GM18858 (cell line): ENCODE data around the gene HDLBP.

Experiments used
- ATAC-seq: cut with Tn5 transposase; IDR thresholded peaks from one replicate; pipeline ENCODE4 v1.9.1; 2021; ENCODE audit not compliant: unreplicated experiment

HDLBP gene

GRCh38 chr2:241275504-241275903 lies 40.0 kb downstream of the HDLBP start:
- ATAC-seq = no peak

- ATAC-seq = no peak
Observed at GRCh38 chr2:241274127-241274526, 41.3 kb downstream of the HDLBP start.

- ATAC-seq = no peak
Observed at GRCh38 chr2:241273210-241274020, 42.1 kb downstream of the HDLBP start.

GRCh38 chr2:241272303-241273209 lies 42.9 kb downstream of the HDLBP start:
- no peak for ATAC-seq

- no peak for ATAC-seq
Observed at GRCh38 chr2:241271706-241272302, 43.7 kb downstream of the HDLBP start.

GRCh38 chr2:241270531-241270930 lies 44.9 kb downstream of the HDLBP start:
- no peak for ATAC-seq

GRCh38 chr2:241269707-241270520 lies 45.6 kb downstream of the HDLBP start:
- no peak for ATAC-seq

GRCh38 chr2:241268716-241269445 lies 46.6 kb downstream of the HDLBP start:
- ATAC-seq = no peak

GRCh38 chr2:241268306-241268705 lies 47.2 kb downstream of the HDLBP start:
- no peak for ATAC-seq

GRCh38 chr2:241267249-241268067 lies 48.0 kb downstream of the HDLBP start:
- ATAC-seq = no peak

GRCh38 chr2:241265506-241265905 lies 50.0 kb downstream of the HDLBP start:
- ATAC-seq = no peak

GRCh38 chr2:241263061-241263460 lies 52.4 kb downstream of the HDLBP start:
- ATAC-seq = no peak

- ATAC-seq = no peak
Observed at GRCh38 chr2:241261628-241262027, 53.8 kb downstream of the HDLBP start.

- ATAC-seq = no peak
Observed at GRCh38 chr2:241260911-241261310, 54.6 kb downstream of the HDLBP start.

- ATAC-seq = no peak
Observed at GRCh38 chr2:241258505-241259280, 56.8 kb downstream of the HDLBP start.

- no peak for ATAC-seq
Observed at GRCh38 chr2:241257419-241258032, 57.9 kb downstream of the HDLBP start.

- ATAC-seq = no peak
Observed at GRCh38 chr2:241256168-241256545, 59.3 kb downstream of the HDLBP start.

- ATAC-seq = no peak
Observed at GRCh38 chr2:241255542-241256167, 59.8 kb downstream of the HDLBP start.
